Central memory CD4-positive, alpha-beta T cell (primary cell): ENCODE data around the gene TXLNG.
A peak's percentile ranks its signal among the peaks of the same experiment; 100 is the strongest.
"Not testable (repeated sequence)": the region's sequence is repeated elsewhere in the genome, so short reads cannot be mapped to it uniquely, and the experiment has no call there.

ENCODE experiments used
- DNase-seq: peaks from one replicate; pipeline ENCODE4 v3.0.0; 2022

Gene TXLNG

DNA sequence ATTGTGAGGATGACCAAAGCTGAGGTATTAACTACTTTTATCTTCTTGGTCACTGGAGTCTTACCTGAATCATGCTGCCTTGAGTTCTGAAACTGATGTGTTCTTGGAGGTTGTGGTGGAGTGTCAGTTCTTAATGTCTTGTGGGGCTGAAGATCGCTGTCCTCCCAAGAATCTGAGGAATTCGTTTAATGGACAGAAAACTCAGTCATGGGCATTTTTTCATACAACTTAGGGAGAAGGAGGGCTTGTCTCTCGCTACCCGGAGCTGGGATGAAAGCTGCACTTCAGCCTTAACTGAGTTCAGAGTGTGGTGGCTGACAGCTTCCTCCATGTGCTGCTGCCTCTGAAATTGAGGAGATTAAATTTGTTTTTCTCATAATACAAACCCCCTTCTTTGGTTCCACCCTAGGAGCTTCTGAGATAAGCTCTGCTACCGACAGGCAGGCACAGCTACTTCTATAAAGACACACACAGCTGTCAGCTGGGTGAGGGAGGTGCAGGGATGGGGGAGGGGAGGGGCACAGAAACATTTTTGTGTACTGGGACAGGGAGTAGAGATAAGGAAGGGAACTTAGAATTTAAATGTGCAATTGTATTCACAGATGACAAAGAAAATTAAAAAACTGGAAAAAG lies 53.1 kb downstream of the TXLNG start:
- DNase-seq = no peak

DNA sequence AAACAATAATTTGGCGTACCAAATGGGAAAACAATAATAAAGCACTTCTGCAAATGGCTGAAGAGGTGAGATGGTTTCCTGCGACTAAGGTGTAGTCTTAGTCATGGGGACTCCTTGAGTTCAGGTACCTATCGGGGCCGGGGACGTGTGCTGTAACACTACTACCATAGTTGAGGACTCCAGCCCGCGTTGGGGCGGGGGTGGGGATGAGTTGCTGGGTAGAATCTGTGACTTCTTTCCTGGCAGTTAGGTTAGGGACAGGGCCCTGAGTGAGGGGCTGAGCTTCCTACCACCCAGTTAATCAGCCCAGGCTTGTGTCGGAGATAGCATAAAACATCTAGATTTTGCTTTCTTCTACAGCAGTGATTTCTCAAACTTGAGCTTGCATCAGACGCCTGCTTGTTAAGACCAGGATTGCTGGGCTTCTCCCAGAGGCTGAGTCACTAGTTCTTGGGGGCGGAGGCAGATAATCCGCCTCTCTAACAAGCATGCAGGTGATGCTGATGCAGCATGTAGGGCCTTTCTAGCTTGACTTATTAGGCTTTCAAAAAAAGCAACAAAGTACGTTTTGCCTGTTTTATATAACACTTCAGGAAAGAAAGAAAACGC lies 53.7 kb downstream of the TXLNG start:
- no peak for DNase-seq

DNA sequence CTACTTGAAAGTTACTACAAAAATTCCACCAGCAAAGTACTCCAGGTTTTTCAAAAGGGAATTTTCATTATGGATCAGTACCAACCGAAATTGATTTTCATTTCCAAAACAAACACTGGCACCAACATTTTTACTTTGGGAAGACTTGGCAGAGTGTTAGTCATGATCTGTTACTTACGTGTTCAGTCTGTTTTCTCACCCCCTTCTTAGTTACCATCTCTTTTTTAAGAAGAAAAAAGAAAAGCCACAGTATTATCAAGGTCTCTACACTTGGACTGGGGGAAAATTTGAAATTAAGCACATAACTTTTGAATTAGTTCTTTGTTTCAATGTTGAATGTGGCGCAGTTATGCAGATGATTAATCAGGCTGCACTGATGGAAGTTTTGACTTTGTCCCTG lies 56.4 kb downstream of the TXLNG start:
- DNase-seq = no peak

DNA sequence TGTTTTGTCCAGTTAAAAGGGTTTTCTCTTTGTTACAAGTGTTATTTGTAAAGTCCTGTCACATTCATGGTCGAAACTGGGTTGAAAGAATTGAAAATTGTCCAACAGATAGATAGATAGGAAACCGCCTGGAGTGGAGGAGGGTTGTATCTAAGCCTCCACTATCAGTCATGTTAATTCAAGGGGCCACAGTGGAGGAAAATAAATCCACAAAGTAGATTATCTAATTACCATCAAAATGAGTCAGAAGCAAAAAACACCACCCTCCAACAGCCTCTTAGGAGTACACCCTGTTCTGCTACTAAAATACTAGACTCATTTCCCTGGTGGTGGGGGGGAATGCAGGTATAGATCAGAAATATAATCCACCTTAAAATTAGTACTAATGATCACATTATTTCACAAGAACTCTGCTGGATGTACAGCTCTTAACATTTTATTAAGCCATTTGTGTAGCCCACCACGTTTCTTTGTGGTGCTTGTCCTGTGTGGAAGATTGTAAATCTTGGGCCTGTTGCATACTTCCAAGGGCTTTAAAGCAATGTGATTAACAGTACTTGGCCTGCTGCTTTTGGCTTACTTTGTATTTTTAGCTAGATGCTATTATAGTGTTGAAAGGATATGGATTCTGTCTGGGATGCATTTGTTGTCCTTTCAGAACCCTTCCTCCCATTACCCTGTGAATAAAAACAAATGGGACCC lies 57.1 kb downstream of the TXLNG start:
- no peak for DNase-seq

DNA sequence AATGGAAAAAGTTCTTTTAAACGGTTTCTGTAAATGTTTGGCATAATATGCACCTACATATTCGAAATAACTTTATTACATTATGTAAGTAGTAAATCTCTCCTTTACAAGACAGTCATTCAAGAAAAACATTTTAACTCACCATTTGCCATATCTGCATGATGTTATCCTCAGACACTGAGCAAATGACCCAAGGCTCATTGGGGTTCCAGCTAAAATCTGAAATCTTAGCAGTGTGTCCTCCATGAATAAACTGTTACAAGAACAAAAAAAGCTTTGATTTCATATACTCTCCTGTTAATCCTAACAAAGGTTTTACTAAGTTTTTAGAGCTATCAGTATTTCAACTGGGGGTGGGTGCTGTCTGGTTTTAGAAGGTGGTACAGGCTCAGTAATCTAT lies 59.4 kb downstream of the TXLNG start:
- no peak for DNase-seq

DNA sequence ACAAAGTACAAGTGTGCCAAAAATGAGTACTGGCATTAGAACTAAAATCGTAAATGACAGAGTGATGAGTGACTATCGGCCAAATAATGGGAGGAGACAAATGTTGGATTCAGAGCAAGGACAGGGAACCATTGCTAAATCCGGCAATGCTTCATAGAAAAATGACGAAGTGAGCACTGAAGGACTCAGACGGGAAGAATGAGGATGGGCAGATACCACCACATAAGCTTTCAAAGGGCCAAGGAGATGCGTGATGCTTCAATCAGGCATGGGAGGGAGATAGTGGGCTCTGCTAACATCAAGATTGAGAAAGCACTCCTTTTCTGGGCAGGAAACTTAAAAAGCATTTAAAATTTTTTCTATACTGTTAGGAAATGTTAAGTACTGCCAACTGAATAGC lies 62.3 kb downstream of the TXLNG start:
- no peak for DNase-seq

DNA sequence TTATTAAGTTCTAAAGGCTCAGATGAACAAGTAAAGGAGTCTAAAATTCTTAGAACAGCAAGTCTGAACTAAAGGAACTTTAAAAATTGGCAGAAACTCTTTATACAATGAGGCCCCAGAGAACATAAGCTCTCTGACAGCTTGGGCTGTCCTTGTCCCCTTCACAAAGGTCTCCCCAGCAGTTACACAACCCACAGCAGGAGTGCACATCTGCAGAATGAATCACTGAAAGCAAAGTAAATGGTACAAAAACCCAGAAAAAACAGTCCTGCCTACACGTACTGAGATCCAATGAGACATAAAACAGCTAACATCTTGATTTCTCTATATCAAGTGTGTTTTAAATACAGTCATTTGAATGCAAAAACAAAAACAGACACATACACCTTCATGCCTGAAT lies 65.2 kb downstream of the TXLNG start:
- DNase-seq = no peak

DNA sequence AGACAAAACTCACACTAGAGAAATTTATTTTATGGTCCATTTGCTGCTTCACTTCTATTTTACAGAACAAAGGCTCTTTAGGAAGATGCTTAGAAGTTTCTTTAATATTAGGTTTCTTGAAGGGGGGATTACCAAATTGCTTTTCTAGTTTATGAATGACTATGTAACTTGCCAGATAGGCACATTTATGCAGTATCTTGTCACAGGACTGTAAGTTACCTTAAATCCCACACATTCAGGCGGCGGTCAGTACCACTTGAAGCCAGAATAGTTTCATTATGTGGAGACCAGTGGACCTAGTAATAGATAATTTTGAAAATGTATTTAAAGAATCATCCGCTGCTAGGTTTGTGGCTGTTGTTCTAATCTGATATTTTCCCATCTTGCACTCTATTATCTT lies 65.6 kb downstream of the TXLNG start:
- DNase-seq = no peak

DNA sequence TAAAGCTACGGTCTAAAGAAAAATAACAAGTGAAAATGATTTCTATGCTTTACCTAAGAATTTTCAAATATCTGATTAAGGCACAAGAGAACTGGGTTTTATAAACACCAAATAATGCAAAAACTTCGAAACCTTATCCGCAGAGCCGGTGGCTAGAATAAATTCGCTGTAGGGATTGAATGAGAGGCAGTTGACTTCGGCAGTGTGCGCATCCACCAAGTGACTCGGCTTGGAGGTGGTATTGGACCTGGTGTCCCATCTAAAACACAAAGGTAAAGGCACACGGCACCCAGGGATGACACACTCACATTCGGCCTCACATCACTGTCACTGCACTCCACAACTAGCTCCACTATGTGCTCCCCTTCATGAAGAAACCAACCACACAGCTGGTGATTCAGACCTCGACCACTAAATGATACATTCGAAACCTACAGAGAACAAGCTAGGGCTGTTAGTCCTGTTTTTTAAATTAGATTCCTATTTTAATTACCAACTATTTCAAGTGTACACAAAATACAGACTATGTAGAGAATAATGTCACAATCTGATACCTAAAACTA lies 66.4 kb downstream of the TXLNG start:
- no peak for DNase-seq

DNA sequence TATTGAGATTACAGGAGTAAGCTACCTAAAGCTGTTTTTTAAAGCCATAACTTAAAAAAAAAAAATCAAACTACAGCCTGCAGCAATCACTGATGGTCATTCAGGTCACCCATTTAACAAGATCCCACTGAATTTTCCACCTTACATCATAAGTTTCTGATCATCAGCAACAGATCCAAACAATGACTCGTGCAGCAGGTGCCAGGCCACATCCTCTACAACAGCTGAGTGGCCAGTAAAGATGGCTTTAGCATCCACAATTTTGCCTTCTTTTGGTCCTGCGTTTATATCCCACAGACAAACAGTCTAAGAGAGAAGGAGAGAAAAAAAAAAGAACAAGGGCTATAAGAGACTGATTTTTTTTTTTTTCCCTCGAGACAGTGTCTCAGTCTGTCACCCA lies 67.3 kb downstream of the TXLNG start:
- no peak for DNase-seq

DNA sequence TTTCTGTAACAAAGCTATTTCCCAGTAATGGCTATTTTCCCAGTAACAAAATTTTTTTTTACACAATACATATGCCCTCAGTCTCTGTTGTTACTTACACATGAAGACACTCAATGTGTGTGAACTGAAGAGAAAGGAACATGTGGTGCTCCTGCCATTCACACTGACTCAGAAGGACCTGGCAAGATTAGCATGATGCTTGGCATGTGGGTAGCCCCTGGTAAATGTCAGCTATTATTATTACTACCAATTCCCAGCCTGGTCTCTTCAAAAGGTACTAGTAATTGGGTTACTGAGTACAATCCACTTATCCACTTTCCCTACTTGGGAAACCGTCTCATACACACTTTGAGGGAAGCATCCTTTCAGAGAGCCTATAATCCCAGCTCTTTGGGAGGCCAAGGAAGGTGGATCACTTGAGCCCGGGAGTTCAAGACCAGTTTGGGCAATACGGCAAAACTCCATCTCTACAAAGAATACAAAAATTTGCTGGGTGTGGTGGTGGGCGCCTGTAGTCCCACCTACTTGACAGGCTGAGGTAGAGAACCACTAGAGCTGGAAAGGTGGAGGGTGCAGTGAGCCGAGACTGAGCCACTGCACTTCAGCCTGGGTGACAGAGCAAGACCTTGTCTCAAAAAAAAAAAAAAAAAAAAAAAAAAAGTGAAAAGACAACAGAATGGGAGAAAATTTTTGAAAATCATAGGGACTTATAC lies 69.3 kb downstream of the TXLNG start:
- no peak for DNase-seq

DNA sequence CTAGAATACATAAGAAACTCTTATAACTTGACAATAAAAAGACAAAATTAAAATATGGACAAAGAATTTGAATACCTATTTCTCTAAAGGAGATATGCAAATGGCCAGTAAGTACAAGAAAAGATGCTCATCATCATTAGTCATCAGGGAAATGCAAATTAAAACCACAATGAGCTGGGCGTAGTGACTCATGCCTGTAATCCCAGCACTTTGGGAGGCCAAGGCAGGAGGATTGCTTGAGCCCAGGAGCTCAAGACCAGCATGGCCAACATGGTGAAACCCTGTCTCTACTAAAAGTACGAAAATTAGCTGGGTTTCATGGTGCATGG lies 69.8 kb downstream of the TXLNG start:
- DNase-seq = not testable (repeated sequence)

DNA sequence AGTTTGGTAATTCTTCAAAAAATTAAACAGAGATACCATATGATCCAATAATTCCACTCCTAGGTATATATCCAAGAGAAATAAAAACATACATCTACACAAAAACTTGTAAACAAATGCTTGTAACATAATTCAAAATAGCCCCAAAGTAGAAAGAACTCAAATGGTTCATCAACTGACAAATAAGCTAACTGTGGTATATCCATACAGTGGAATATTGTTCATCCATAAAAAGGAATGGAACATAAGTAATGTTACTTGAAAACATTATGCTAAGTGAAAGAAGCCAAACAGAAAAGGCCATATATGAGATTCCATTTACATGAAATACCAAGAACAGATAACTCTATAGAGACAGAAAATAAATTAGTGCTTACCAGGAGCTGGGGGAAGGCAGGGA lies 70.5 kb downstream of the TXLNG start:
- DNase-seq = no peak

DNA sequence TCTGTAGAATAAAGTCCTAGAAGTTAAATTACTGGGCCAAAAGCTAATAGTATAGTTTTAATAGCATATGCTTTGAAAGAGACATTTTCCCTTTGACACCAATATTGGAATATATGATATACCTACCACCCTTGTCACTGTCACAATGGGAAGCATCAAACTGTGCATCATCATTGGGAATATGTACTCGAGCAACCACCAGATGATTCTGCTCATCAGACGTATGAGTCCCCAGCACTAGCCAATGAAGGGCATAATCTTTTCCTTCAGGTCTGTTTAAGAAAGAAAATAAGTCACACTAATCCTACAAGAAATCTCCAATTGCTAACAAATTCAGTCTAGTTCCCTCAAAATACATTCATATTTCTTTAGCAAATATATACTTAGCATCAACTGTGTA lies 76.6 kb downstream of the TXLNG start:
- no peak for DNase-seq

DNA sequence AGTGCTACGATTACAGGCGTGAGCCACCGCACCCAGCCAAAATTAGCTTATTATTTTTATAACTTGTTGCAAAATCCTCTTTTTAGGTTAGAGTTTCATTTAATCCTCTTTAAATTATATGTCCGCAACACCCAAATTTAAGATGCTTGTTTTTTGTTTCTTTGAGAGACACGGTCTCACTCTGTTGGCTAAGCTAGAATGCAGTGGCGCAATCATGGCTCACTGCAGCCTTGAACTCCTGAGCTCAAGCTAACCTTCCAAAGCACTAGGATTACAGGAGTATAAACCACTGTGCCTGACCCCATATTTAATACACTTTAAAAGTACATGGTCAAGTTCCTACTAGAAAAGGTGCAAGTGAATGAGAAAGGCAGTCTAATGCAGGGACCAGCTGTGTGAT lies 81.7 kb downstream of the TXLNG start:
- no peak for DNase-seq

DNA sequence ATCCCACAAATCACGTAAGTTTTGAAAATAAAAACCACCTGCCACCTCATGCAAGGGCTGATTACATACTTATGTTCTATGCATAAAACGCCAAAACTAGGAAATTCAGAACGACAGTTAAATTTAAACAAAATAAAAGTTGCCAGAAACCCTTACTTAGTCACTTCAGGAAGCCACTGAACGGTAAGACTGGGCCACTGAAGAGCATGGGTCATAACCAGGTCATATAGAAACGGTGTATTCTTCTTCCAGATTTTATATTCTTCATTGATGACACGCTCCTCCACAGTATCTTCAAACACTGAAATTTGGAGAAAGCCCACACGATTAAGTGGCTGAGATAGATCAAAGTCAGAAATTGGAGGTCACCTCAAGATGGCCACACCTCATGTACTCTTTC lies 82.7 kb downstream of the TXLNG start:
- no peak for DNase-seq

DNA sequence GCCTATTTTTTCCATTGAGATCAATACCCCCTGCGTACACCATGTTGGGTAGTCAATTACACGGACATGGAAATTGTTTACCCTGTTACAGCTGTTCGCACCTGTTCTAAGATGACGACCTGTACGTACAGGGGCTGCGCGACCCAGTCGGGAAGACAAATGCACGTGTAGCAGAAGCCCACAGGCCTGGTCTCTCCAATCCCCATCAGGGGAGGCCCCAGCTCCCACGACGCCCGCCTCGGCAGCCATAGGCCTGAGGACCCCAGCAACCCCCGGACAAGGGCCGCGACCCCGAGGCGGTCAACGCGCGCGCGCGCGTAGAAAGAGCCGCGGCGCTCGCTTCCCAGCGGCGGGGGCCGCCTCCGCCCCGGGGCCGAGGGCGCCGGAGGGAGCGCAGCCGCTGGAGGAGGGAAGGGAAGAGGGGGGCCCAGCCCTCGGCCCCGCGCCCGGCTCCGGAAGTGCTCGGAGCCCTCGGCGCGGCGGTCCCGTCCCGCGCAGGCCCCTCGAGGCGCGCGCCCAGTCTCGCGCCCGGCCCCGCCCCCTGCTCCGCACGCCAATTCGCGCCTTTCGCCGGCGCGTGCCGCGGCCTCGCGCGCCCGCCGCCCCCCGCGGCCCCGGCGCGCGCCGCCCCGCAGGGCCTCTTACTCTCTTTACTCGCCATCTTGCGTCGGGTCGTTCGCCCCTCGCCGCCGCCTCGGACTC lies 83.3 kb downstream of the TXLNG start:
- peak; percentile 47 for DNase-seq

DNA sequence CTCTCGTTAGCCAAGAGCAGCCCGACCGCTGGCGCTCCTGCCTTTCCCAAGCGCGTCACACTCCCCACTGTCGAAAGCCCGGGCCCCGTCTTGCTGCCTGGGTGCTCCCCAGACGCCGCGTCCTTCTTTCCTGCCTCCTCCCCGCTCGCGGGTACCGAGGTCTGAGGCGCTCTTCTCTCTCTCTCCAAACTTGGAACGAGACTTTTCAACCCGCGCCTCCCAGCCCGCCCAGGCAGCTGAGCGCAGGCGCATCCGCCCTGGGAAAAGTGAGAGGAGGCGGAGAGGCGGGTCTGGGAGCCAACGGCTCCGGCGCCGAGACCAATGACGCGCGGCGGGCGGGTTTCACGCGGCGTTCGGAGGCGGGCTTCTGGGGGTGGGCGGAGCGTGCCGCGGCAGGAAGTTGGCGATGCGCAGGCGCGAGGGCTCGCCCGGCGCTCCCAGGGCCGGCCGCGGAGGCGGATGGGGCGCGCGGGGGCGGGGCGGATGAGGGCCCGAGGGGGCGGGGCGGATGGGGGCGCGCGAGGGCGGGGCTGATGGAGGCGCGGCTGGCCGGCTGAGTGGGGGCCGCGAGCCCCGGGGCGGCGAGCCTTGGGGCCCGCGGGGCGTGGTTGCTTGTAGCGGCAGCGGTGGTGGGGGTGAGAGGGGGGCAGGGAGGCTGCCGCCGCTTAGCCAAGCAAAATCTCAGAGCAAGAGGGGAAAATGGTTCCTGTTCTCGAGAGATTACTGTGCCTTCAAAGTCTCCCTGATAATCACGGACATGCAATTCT lies 84.0 kb downstream of the TXLNG start, which contains the start of gene RBBP7:
Gene RBBP7 (minus strand): TSS at position 268 of the 767 bp plus-strand sequence. CDS start 309 bp downstream, outside the sequence.
- peak; percentile 96 for DNase-seq

DNA sequence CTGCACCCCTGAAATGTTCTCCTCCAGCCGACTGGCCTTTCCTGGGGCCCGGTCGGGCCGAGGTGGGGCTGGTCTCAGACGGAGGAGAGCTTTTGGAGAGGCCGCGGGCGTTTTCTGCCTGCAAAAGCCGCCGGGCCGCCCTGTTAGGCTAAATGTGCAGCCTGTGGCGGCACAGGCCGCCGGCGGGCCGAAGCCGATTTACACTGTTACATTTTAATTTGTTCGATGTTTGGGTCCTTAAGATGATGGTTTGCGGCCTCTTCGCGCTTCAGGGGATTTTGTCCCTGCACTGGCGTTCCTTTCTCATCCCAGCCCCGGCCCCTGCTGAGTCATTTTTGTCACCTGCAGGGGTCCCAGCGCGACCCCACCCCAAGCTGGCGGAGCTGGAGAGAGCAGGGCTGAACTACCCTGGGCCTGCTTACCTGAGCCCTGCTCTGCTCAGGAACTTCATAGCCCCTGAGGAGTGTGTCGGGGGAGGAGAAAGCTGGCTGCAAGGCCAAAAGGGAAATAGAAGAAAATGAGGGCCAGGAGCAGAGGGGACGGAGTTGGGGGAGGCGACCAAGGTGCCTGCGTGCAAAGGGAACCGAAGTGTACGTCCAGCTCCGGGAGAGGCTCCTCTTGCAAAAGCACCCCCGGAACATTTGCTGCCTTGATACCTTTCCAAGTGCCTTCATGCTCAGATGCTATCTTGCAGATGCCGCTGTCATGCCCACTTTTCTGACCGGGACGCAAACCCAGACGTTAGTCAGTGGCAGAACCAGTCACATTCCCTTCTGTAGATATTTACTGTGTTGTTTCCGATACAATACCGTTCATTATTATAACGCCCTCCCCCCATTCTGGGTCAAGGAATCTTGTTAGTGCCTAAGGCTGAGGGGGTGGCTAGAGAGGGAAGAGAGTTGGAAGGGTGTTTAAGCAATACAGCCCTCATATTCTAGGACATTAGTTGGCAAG lies 84.9 kb downstream of the TXLNG start:
- no peak for DNase-seq

DNA sequence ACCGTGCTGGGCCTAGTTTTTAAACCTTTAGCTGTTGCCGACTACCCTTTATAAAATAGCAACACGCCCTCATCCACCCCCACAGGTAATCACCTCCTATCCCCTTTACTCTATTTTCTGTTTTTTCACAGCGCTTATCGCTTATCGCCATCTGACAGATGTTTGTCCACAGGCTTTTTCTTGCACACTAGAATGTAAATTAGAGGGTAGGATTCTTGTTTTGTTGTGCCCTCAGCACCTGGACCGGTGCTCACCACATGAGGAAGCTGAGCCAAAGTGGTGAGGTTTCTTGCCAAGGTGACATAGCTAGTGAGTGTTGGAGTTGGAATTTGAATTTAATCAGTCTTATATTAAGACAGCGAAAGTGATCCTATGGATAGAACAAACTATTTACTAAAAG lies 86.8 kb downstream of the TXLNG start:
- DNase-seq = no peak
